ENCODE data around the gene PRM3.

The PRM3 gene

GRCh38 chr16:11319529-11320146 is 46.2 kb upstream of the PRM3 start:
- H2AFZ ChIP-seq (ENCODE audit: low read depth) = no peak overlapping the region
- no peak overlapping the region for H3K4me3 ChIP-seq (IDR thresholded peaks at IDR 0.05; ENCODE audit: insufficient read depth, low read depth, low read length)
- no peaks in the 10 kb centered on the region for H4K20me1 ChIP-seq (ENCODE audit: insufficient read depth)
- H3K27ac ChIP-seq = peak overlapping the region; percentile 8; the same call in 1 of the 2 replicates
- H3K79me2 ChIP-seq (ENCODE audit: insufficient read depth, low read depth) = no peaks in the 10 kb centered on the region
- H3K4me1 ChIP-seq (ENCODE audit: low read depth, poor library complexity, severe bottlenecking) = peaks cover 28% of the 10 kb centered on the region
- H3K9ac ChIP-seq = no peak overlapping the region
- TF ChIP-seq CTCF (conservative IDR thresholded peaks at IDR 0.05; ENCODE audit: low read depth, low read length) = no peak
- no peaks in the 10 kb centered on the region for H3K27me3 ChIP-seq (ENCODE audit: insufficient read depth, low read depth)
- H3K4me2 ChIP-seq = peak overlapping the region; percentile 69
- H3K36me3 ChIP-seq (ENCODE audit: insufficient read depth) = no peaks in the 10 kb centered on the region

GRCh38 chr16:11318817-11319216 is 45.4 kb upstream of the PRM3 start:
- Histone ChIP-seq H3K4me2 (no peak overlapping the region), H3K4me1 (ENCODE audit: low read depth, poor library complexity, severe bottlenecking) (peaks cover 30% of the 10 kb centered on the region), H3K27ac (no peak overlapping the region), H2AFZ (ENCODE audit: low read depth) (no peak overlapping the region), H3K4me3 (IDR thresholded peaks at IDR 0.05; ENCODE audit: insufficient read depth, low read depth, low read length) (no peak overlapping the region), H3K9ac (no peak overlapping the region), H3K36me3 (ENCODE audit: insufficient read depth) (no peaks in the 10 kb centered on the region), H3K79me2 (ENCODE audit: insufficient read depth, low read depth) (no peaks in the 10 kb centered on the region), H3K27me3 (ENCODE audit: insufficient read depth, low read depth) (no peaks in the 10 kb centered on the region), H4K20me1 (ENCODE audit: insufficient read depth) (no peaks in the 10 kb centered on the region)
- no peak for TF ChIP-seq CTCF (conservative IDR thresholded peaks at IDR 0.05; ENCODE audit: low read depth, low read length)

- Histone ChIP-seq H3K79me2 (ENCODE audit: insufficient read depth, low read depth) (no peaks in the 10 kb centered on the region), H2AFZ (ENCODE audit: low read depth) (no peak overlapping the region), H3K36me3 (ENCODE audit: insufficient read depth) (no peaks in the 10 kb centered on the region), H3K4me1 (ENCODE audit: low read depth, poor library complexity, severe bottlenecking) (peaks cover 54% of the 10 kb centered on the region), H3K4me3 (IDR thresholded peaks at IDR 0.05; ENCODE audit: insufficient read depth, low read depth, low read length) (no peak overlapping the region), H3K27me3 (ENCODE audit: insufficient read depth, low read depth) (no peaks in the 10 kb centered on the region), H3K4me2 (no peak overlapping the region), H3K9ac (no peak overlapping the region), H4K20me1 (ENCODE audit: insufficient read depth) (no peaks in the 10 kb centered on the region), H3K27ac (no peak overlapping the region)
- no peak for TF ChIP-seq CTCF (conservative IDR thresholded peaks at IDR 0.05; ENCODE audit: low read depth, low read length)
These were observed 43.0 kb upstream of the PRM3 start for GRCh38 chr16:11316331-11317015.

- Histone ChIP-seq H3K79me2 (ENCODE audit: insufficient read depth, low read depth) (no peaks in the 10 kb centered on the region), H3K27ac (no peak overlapping the region), H3K4me3 (IDR thresholded peaks at IDR 0.05; ENCODE audit: insufficient read depth, low read depth, low read length) (no peak overlapping the region), H4K20me1 (ENCODE audit: insufficient read depth) (no peaks in the 10 kb centered on the region), H3K9ac (no peak overlapping the region), H3K4me1 (ENCODE audit: low read depth, poor library complexity, severe bottlenecking) (peaks cover 61% of the 10 kb centered on the region), H3K4me2 (no peak overlapping the region), H3K27me3 (ENCODE audit: insufficient read depth, low read depth) (no peaks in the 10 kb centered on the region), H3K36me3 (ENCODE audit: insufficient read depth) (no peaks in the 10 kb centered on the region), H2AFZ (ENCODE audit: low read depth) (no peak overlapping the region)
- no peak for TF ChIP-seq CTCF (conservative IDR thresholded peaks at IDR 0.05; ENCODE audit: low read depth, low read length)
These were observed 42.1 kb upstream of the PRM3 start for GRCh38 chr16:11315510-11315909.
